Measurements from ENCODE around the gene ADGRD1. TPM values are rescaled to one million over a fixed set of nuclear protein-coding genes. Genes with fewer than 3 reads are reported as not detected.

Gene ADGRD1
- total RNA-seq, 6 experiments from 2014 or later, result not detected

DNA sequence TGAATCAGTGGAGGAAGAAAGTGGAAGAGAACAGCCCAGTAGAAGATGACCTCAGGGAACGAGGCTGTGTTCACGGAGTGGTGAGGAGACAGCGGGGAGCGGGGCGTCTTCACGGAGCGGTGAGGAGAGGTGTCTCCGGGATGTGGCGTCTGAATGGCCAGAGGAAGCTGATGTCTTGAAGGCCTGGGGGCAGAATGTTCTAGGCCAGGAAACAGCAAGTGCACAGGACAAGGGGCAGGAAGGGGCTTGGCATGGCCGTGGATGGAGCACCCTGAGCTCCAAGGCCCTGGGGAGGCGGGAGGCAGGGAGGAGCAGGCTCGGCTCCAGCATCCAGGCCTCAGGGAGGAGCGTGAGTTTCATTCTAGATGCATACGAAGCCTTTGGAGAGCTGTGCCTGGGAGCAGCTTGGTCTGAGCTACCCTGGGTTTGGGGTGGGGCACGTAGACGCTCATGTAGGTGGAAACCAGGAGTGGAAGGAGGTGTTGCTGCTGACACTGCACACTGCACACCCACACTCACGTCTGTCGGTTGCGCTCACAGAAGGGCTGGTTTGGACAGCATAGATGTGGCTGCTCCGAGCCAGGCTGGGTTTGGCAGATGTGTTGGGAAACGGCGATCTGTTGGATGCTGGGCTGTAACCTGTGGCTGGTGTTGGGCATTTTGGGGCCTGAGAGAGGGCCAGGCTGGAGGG, 131.6 kb downstream of the ADGRD1 start:
- no peak overlapping the region for H3K27ac Mint-ChIP-seq

DNA sequence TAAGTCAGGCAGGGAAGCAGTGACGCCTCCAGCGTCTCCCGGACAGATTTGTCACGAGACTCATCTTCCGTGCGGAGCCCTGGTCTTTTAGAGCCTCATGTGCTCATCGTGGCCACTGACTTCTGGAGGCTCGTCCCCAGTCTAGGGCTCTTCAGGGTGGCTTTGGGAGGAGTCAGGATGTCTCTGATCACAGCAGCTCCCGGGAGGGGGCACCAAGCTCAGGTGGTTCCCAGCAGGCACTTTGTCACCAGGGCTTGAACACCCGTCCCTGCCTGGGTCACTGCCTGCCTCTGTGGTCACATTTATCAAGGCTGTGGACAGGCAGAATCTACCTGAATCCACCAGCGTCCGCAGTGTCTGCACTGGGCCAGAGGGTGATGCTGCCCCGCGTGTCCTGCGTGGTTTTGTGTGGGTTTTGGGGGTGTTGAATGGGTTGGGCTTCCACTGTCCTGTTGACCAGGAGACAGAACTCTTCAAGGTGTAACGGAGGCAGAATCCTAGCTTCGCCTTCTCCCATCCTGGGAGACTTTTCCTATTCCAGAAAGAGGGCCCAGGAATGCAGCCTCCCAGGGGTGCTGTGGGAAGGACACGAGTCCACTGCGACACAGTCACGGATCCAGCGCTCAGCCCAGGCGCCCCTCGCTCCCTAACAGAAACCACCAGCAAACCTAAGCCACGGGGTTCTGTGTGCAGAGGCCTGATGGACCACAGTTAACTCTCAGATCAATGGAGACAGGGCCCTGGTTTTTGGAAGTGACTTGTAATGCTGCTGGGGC, 132.3 kb downstream of the ADGRD1 start:
- H3K4me1 Mint-ChIP-seq (ENCODE audit: low read depth), result no peaks in the 10 kb centered on the region
- H3K36me3 Mint-ChIP-seq (ENCODE audit: low read depth), result peaks cover 5% of the 10 kb centered on the region; the same call in 1 of the 2 replicates
- H3K9me3 Mint-ChIP-seq, result peaks cover 59% of the 10 kb centered on the region
- no peak overlapping the region for H3K4me3 Mint-ChIP-seq
- H3K27me3 Mint-ChIP-seq (ENCODE audit: insufficient read depth), result peaks cover 2% of the 10 kb centered on the region; the same call in 1 of the 2 replicates
- no peak for DNase-seq
- H3K27ac Mint-ChIP-seq, result no peak overlapping the region
- TF ChIP-seq, protein P1, sequence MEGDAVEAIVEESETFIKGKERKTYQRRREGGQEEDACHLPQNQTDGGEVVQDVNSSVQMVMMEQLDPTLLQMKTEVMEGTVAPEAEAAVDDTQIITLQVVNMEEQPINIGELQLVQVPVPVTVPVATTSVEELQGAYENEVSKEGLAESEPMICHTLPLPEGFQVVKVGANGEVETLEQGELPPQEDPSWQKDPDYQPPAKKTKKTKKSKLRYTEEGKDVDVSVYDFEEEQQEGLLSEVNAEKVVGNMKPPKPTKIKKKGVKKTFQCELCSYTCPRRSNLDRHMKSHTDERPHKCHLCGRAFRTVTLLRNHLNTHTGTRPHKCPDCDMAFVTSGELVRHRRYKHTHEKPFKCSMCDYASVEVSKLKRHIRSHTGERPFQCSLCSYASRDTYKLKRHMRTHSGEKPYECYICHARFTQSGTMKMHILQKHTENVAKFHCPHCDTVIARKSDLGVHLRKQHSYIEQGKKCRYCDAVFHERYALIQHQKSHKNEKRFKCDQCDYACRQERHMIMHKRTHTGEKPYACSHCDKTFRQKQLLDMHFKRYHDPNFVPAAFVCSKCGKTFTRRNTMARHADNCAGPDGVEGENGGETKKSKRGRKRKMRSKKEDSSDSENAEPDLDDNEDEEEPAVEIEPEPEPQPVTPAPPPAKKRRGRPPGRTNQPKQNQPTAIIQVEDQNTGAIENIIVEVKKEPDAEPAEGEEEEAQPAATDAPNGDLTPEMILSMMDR (IDR thresholded peaks at IDR 0.05), result no peak

More for the DNA sequence above, 131.6 kb downstream of the ADGRD1 start:
- TF ChIP-seq, protein P1 (IDR thresholded peaks at IDR 0.05), result no peak
- Mint-ChIP-seq H3K27me3 (ENCODE audit: insufficient read depth) (peaks cover 2% of the 10 kb centered on the region; the same call in 1 of the 2 replicates), H3K4me3 (no peak overlapping the region), H3K9me3 (peaks cover 51% of the 10 kb centered on the region), H3K4me1 (ENCODE audit: low read depth) (no peaks in the 10 kb centered on the region), H3K36me3 (ENCODE audit: low read depth) (peaks cover 5% of the 10 kb centered on the region; the same call in 1 of the 2 replicates)
- no peak for DNase-seq

DNA sequence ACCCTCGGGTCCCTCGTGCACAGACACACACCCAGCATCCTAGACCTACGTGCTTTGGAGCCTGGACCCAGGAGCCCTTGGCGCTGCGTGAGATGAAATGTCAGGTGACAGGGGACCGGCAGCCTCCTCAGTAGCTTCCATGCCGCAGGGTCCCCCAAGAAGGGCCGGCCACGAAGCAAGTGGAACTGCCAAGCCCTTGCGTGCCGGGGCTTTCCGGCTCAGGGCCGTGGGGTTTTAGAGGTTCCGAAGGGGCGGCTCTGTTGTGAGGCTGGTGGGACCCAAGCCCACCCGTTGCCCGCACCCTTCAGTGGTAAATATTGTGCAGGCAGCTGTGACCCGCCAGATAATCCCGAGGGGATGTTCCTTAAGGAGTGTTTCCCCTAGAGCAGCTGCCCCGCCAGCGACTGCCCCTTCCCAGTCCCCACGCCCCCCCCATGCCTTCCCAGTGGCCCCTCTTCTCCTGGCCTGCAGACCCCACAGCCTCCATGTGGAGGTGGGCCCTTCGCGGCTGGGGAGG, 133.7 kb downstream of the ADGRD1 start:
- Mint-ChIP-seq H3K4me1 (ENCODE audit: low read depth) (no peaks in the 10 kb centered on the region), H3K27ac (no peak overlapping the region), H3K4me3 (no peak overlapping the region), H3K27me3 (ENCODE audit: insufficient read depth) (peaks cover 2% of the 10 kb centered on the region; the same call in 1 of the 2 replicates), H3K36me3 (ENCODE audit: low read depth) (peaks cover 11% of the 10 kb centered on the region), H3K9me3 (peaks cover 68% of the 10 kb centered on the region)
- DNase-seq, result no peak
- TF ChIP-seq, protein P1 (IDR thresholded peaks at IDR 0.05), result no peak

DNA sequence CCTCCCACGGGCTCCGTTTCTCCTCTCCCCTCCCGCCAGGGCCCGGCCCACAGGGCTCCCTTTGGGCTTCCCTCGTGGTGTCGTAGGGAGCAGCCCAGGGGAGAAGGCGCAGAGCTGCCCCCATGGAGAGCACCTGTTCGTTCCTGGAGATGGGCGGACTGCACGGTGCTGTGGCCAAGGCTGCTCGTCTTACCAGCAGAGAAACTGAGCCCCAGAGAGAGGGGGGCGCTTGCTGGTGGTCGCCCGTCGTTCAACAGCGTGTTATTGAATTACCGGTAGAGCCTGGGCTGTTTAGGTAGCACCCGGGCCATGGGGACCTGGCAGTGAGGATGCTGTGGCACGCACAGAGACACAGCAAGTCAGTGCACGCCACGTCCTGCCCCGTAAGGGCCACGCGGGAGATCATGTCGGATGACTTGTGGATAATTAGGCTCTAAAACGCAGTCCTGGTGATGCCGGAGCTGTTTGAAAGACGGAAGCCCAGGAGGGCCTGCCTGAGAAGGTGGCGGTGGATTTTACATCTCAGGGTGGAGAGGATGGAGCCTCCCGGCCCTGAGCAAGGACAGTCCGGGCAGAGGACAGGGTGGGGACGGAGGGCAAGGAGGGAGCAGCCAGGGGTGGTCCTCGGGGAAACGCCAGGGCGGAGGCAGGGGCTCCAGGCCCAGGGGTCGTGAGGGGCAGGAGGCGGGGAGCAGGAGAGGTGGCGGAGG, 134.4 kb downstream of the ADGRD1 start:
- H3K4me3 Mint-ChIP-seq, result no peak overlapping the region
- peaks cover 71% of the 10 kb centered on the region for H3K9me3 Mint-ChIP-seq
- H3K27me3 Mint-ChIP-seq (ENCODE audit: insufficient read depth), result peaks cover 2% of the 10 kb centered on the region; the same call in 1 of the 2 replicates

More for the DNA sequence above, 134.4 kb downstream of the ADGRD1 start:
- TF ChIP-seq, protein P1 (IDR thresholded peaks at IDR 0.05), result no peak
- Mint-ChIP-seq H3K36me3 (ENCODE audit: low read depth) (peaks cover 11% of the 10 kb centered on the region), H3K27ac (no peak overlapping the region), H3K4me1 (ENCODE audit: low read depth) (no peaks in the 10 kb centered on the region)
- DNase-seq, result no peak
